Activated T-helper 1 cell treated with anti-CD3 and anti-CD28 coated beads, Interleukin-12 subunit alpha, Interleukin-12 subunit beta, Interleukin-2, Interleukin-4 antibody, amounts not matched to agents 30 ng/mL and 10 ng/mL and 1 ng/mL, durations not matched to agents 14 hours and 24 hours and 36 hours (primary cell): Measurements from ENCODE around the gene RYR2. TPM values are rescaled to one million over a fixed set of nuclear protein-coding genes. Genes with fewer than 3 reads are reported as not detected.

Experiments used
- DNase-seq: peaks from one replicate; pipeline ENCODE4 v3.0.0; 2021; ENCODE audit warnings: low spot score
- H3K27ac Mint-ChIP-seq: one replicate; pipeline ENCODE4 v1.8.0; 2021; ENCODE audit warnings: mild to moderate bottlenecking, mixed read lengths
- H3K27me3 Mint-ChIP-seq: one replicate; pipeline ENCODE4 v1.8.0; 2022; ENCODE audit warnings: mild to moderate bottlenecking, moderate library complexity, mixed read lengths; ENCODE audit not compliant: insufficient read depth
- H3K36me3 Mint-ChIP-seq: one replicate; pipeline ENCODE4 v1.8.0; 2021; ENCODE audit warnings: low read depth, mixed read lengths
- H3K4me1 Mint-ChIP-seq: one replicate; pipeline ENCODE4 v1.8.0; 2021; ENCODE audit warnings: low read depth, mixed read lengths
- H3K4me3 Mint-ChIP-seq: one replicate; pipeline ENCODE4 v1.8.0; 2021; ENCODE audit warnings: mild to moderate bottlenecking, moderate library complexity, mixed read lengths
- H3K9me3 Mint-ChIP-seq: one replicate; pipeline ENCODE4 v1.8.0; 2021; ENCODE audit warnings: mixed read lengths
- intact Hi-C: fragments of 100-400 bp; cut with micrococcal nuclease; formaldehyde crosslinking; loops from one replicate; pipeline ENCODE4 v1.15.1; 2024
- total RNA-seq: library from RNA; stranded (reverse); gene quantifications from 2 replicates; pipeline ENCODE4 v1.2.3, GENCODE V29; 2022

The RYR2 gene
- total RNA-seq, 1 donor from 2014 or later = not detected

DNA sequence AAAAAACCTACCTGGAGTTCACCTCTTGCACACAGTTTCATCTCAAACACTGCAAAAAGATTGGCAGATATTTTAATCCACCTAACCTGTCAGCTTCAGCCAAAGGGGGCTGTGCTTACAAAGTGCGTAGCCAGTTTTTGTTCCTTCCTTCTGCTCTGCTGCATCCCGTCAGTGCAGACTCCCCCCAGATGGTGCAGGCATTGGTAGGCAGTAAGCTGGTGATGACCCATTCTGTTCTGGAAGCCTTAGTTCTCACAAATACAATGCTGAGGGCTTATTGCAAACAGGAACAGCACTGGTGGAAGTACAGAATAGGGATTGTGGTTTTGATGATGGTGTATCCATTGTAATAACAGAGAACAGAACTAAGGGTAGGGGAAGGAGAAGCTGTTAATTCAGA is 239.5 kb downstream of the RYR2 start:
- Mint-ChIP-seq H3K4me3 (no peak overlapping the region), H3K27ac (no peak overlapping the region), H3K27me3 (no peaks in the 10 kb centered on the region), H3K4me1 (no peaks in the 10 kb centered on the region), H3K9me3 (no peaks in the 10 kb centered on the region), H3K36me3 (no peaks in the 10 kb centered on the region)
- no peak for DNase-seq
- intact Hi-C loops = no loop called here

DNA sequence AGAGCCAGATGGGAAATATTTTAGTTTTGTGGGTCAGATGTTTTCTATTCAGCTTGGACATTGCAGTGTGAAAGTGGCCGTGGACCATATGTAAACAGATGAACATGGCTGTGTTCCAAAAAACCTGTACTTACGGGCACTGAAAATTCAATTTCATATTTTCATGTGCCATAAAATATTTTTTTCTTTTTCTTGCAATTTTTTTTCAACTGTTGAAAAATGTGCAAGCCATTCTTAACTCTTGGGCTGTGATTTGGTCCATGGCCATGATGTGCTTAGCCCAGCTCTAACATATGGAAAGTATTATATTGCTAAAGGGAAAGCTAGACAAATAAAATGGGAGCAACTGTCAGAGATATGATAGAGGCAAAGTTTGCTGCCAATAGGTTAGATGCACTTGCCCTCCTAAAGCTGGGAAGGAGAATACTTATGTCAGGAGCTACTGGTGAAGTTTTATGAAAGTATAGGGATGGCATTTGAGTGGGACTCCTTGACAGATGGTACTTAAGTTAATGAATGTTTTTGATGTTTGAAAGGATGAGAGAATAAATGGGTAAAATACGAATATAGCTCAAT is 240.3 kb downstream of the RYR2 start:
- Mint-ChIP-seq H3K27me3 (no peaks in the 10 kb centered on the region), H3K4me1 (no peaks in the 10 kb centered on the region), H3K27ac (no peak overlapping the region), H3K4me3 (no peak overlapping the region), H3K36me3 (no peaks in the 10 kb centered on the region), H3K9me3 (no peaks in the 10 kb centered on the region)
- no peak for DNase-seq
- intact Hi-C loops = no loop called here

DNA sequence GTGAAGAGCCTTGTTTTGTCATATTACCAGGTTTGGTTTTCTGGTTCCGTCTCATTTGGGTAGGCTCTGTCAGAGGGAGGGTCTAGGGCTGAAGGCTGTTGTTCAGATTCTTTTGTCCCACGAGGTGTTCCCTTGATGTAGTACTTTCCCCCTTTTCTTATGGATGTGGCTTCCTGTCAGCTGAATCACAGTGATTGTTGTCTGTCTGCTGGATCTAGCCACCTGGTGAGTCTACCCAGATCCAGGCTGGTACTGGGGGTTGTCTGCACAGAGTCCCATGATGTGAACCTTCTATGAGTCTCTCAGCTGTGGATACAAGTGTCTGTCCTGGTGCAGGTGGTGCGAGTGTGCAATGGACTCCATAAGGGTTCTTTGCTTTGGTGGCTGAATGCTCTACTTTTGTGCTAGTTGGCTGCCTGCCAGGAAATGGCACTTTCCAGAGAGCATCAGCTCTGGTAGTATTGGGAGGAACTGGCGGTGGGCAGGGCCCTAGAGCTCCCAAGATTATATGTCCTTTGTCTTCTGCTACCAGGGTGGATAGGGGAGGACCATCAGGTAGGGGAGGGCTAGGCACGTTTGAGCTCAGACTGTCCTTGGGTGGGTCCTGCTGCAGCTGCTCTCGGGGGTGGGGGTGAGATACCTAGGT is 246.0 kb downstream of the RYR2 start:
- Mint-ChIP-seq H3K4me1 (no peaks in the 10 kb centered on the region), H3K27me3 (no peaks in the 10 kb centered on the region), H3K27ac (no peak overlapping the region), H3K4me3 (no peak overlapping the region), H3K9me3 (no peaks in the 10 kb centered on the region), H3K36me3 (no peaks in the 10 kb centered on the region)
- no peak for DNase-seq
- intact Hi-C loops = no loop called here

DNA sequence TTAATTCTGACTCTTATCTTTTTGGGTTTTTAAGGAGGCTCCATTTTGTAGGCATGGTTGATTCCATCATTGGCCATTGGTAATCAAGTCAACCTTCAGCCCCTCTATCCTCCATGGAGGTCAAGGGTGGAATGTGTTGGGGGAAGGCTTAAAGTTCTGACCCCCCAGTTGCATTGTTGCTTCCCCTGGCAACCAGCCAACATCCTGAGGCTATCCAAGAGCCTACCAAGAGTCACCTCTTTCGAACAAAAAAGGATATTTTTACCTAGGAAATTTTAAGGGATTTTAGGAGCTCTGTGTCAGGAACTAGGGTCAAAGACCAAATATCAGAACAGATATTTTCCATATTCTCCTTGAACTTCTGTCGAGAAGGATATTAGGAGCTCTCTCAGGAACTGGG is 251.8 kb downstream of the RYR2 start:
- no peak overlapping the region for H3K4me3 Mint-ChIP-seq
- DNase-seq = no peak
- no peaks in the 10 kb centered on the region for H3K36me3 Mint-ChIP-seq
- H3K27ac Mint-ChIP-seq = no peak overlapping the region
- H3K27me3 Mint-ChIP-seq = no peaks in the 10 kb centered on the region
- no peaks in the 10 kb centered on the region for H3K4me1 Mint-ChIP-seq
- intact Hi-C loops = no loop called here
- H3K9me3 Mint-ChIP-seq = no peaks in the 10 kb centered on the region

DNA sequence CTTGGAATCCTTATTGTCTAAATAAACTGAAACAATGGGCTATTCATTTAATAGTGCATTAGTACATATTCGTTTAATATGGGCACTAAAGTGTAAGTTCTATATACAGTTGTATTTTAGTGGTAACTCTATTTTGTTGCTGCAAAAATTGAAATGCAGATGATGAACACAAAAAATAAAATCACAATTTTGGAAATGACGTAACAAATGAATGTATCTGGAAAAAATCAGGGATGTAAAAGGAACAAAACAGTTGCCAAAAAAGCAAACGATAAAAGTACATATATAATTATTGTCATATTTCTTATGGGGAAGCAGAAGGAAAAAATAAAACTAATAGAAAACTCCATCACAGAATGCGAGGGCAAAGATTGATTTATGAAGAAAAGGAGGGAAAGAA is 254.9 kb downstream of the RYR2 start:
- Mint-ChIP-seq H3K27me3 (peaks cover 2% of the 10 kb centered on the region), H3K4me1 (no peaks in the 10 kb centered on the region), H3K9me3 (no peaks in the 10 kb centered on the region), H3K4me3 (no peak overlapping the region), H3K27ac (no peak overlapping the region), H3K36me3 (no peaks in the 10 kb centered on the region)
- DNase-seq = no peak
- intact Hi-C loops = no loop called here

DNA sequence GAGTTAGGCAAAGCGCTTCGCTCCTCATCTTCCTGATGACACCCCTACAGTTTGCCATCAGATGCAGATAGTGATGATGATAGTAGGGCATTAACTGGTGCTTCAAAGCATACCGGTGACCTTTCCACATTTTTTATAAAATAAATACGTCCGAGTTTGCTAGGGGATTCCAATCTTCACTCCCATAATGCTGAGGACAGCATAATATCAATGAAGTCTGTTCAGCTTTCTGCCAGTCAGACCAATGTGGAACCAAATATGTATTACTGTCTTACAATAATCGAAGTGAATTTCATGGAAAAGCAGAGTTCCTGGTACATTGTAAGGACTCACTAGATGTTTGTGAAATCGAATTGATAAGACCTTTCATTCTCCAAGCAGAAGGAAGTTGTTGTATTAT is 258.7 kb downstream of the RYR2 start:
- Mint-ChIP-seq H3K36me3 (no peaks in the 10 kb centered on the region), H3K27me3 (peaks cover 2% of the 10 kb centered on the region), H3K27ac (no peak overlapping the region), H3K4me1 (no peaks in the 10 kb centered on the region), H3K4me3 (no peak overlapping the region), H3K9me3 (no peaks in the 10 kb centered on the region)
- intact Hi-C loops = no loop called here
- DNase-seq = no peak

DNA sequence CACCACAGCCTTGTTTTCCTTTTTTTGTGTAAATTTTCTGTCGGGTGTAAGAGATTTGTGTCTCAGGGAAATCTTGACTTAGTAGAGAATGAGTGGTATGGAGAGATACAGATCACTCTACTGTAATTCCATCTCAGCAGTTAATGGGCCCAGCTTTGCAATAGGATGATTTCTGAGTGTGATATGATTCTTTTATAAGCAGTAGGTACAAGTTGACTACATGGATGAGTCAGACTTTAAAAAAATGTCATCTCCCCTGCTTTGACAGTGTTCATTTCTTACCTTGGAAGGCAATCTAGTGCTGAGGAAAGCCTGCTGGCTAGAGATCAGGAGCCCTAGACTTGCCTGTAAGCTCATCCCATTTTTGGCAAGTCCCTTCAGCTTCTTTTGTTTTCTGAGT is 261.9 kb downstream of the RYR2 start:
- Mint-ChIP-seq H3K9me3 (no peaks in the 10 kb centered on the region), H3K27me3 (peaks cover 2% of the 10 kb centered on the region), H3K4me1 (no peaks in the 10 kb centered on the region), H3K4me3 (no peak overlapping the region), H3K27ac (no peak overlapping the region), H3K36me3 (no peaks in the 10 kb centered on the region)
- intact Hi-C loops = no loop called here
- DNase-seq = no peak

DNA sequence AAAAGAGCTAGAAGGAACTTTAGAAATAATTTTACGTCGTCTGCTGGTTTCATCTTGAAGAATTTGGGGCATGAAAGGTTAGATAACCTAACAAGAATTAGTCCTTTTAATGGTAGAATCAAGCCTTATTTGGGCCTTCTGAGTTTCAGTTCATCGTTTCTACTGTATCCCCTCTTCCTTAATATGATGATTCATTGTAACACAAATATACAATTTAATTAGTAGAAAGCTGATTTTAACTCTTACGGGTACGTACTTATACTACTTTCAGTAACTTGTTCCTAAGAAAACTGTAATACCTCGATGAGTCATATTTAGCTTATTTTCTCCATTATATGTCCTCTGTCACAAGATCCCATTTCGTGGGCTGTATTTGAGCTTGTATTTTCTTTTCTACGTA is 264.7 kb downstream of the RYR2 start:
- Mint-ChIP-seq H3K36me3 (no peaks in the 10 kb centered on the region), H3K4me3 (no peak overlapping the region), H3K27ac (no peak overlapping the region), H3K27me3 (no peaks in the 10 kb centered on the region), H3K4me1 (no peaks in the 10 kb centered on the region), H3K9me3 (no peaks in the 10 kb centered on the region)
- DNase-seq = no peak
- intact Hi-C loops = no loop called here

DNA sequence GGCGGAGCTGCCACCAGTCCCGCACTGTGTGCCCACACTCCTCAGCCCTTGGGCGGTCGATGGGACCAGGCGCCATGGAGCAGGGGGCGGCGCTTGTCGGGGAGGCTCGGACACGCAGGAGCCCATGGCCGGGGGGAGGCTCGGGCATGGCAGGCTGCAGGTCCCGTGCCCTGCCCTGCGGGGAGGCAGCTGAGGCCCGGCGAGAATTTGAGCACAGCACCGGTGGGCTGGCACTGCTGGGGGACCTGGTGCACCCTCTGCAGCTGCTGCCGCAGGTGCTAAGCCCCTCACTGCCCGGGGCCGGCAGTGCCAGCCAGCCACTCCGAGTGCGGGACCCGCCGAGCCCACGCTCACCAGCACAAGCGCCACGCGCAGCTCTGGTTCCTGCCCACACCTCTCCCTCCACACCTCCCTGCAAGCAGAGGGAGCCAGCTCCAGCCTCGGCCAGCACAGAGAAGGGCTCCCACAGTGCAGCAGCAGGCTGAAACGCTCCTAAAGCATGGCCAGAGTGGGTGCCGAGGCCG is 267.7 kb downstream of the RYR2 start:
- DNase-seq = no peak
- Mint-ChIP-seq H3K36me3 (no peaks in the 10 kb centered on the region), H3K27me3 (no peaks in the 10 kb centered on the region), H3K4me1 (no peaks in the 10 kb centered on the region), H3K9me3 (no peaks in the 10 kb centered on the region), H3K27ac (no peak overlapping the region), H3K4me3 (no peak overlapping the region)
- intact Hi-C loops = no loop called here

DNA sequence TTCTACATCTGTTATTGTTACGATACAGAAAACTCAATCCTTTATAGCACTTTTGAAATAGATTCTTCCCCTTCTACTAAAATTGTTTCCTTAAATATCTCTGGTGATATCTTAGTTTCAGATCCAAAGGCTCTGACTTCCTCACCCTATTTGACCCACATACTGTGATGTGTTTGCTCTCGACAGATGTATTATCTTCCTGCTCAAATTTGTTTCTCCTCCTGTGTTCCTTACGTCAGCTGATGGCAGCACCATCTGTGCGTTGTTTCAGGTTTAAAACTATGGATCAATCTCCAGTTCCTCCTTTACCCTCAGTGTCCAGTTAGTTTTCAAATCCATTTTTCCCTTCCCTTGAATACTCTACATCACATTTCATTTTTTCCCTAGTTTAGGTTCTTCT is 274.4 kb downstream of the RYR2 start:
- intact Hi-C loops = no loop called here
- H3K4me3 Mint-ChIP-seq = no peak overlapping the region
- no peaks in the 10 kb centered on the region for H3K9me3 Mint-ChIP-seq
- no peak for DNase-seq
- H3K27me3 Mint-ChIP-seq = peaks cover 1% of the 10 kb centered on the region
- H3K36me3 Mint-ChIP-seq = no peaks in the 10 kb centered on the region
- no peak overlapping the region for H3K27ac Mint-ChIP-seq
- H3K4me1 Mint-ChIP-seq = no peaks in the 10 kb centered on the region

DNA sequence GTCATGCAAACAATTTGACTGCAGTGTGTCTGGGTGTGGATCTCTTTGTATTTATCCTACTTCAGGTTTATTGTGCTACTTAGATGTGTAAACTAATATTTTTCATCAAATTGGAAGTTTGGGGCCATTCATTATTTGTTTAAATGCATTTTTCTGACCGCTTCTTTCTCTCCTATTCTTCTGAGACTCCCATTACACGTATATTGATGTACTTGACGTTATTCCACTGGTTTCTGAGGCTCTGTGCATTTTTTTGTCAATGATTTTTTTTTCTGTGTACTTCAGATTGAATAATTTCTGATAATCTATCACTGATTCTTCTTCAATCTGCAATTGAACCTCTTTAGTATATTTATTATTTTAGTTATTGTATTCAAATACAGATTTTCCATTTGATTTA is 276.8 kb downstream of the RYR2 start:
- H3K4me3 Mint-ChIP-seq = no peak overlapping the region
- H3K4me1 Mint-ChIP-seq = no peaks in the 10 kb centered on the region
- no peaks in the 10 kb centered on the region for H3K9me3 Mint-ChIP-seq
- no peak overlapping the region for H3K27ac Mint-ChIP-seq
- no peak for DNase-seq
- no peaks in the 10 kb centered on the region for H3K36me3 Mint-ChIP-seq
- peaks cover 3% of the 10 kb centered on the region for H3K27me3 Mint-ChIP-seq
- intact Hi-C loops = no loop called here

DNA sequence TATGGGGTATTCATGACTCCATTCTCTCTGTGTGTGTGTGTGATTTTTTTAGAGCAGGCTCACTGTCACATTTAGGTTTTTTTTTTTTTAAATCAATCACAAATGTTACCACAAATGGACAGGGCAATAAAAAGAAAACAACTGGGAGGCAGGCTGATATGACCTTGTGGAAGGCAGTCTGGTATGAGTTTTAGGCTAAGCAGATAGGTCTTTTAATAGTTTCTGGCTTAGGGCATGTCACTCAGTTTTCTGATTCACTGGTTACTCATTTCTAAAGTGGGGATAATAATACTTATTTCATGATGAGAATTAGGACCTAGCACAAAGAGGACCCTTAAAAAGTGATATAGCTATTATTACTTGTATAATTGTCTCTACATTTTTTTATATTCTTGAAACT is 278.9 kb downstream of the RYR2 start:
- no peak for DNase-seq
- Mint-ChIP-seq H3K27ac (no peak overlapping the region), H3K9me3 (no peaks in the 10 kb centered on the region), H3K4me1 (no peaks in the 10 kb centered on the region), H3K4me3 (no peak overlapping the region), H3K27me3 (peaks cover 4% of the 10 kb centered on the region), H3K36me3 (no peaks in the 10 kb centered on the region)
- intact Hi-C loops = no loop called here

DNA sequence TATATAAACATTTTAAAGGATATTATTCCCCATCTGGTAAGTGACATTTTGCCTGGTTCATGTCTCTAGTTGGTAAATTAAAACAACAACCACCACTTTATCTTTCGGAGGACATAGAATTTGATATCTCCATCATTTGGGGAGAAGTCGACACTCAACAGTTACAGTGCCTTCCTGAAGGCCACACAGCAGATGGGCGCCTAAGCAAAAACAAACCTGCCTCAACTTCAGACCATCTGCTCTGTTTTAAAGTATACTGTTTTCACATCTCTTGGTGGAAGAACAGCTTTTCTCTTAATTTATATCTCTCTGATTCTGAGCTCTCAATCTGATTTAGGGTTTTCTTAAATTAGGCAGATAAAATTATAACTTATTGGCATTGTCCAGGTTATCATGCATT is 282.2 kb downstream of the RYR2 start:
- H3K4me1 Mint-ChIP-seq = no peaks in the 10 kb centered on the region
- intact Hi-C loops = no loop called here
- H3K9me3 Mint-ChIP-seq = no peaks in the 10 kb centered on the region
- no peak overlapping the region for H3K27ac Mint-ChIP-seq
- H3K36me3 Mint-ChIP-seq = no peaks in the 10 kb centered on the region
- no peak for DNase-seq
- peaks cover 4% of the 10 kb centered on the region for H3K27me3 Mint-ChIP-seq
- H3K4me3 Mint-ChIP-seq = no peak overlapping the region

DNA sequence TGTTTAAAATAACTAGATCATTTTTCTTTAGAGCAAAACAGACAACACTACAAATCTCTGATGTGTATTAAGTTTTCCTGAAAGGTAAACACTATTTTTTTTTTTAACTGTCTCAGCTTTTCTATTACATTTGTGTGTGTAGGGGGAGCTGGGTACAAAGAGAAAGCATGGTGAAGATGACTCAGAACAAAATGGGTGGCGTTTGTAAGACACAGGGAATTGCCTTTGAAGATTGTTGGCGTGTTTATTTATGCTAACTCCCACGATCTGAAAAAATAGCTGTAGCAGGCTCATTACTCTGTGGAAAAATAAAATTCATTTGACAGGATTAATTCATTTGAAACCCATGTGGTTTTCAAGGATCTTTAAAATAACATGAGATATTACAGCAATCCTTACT is 285.1 kb downstream of the RYR2 start:
- no peak for DNase-seq

More for the DNA sequence above, 285.1 kb downstream of the RYR2 start:
- Mint-ChIP-seq H3K9me3 (no peaks in the 10 kb centered on the region), H3K36me3 (no peaks in the 10 kb centered on the region), H3K4me3 (no peak overlapping the region), H3K4me1 (no peaks in the 10 kb centered on the region), H3K27ac (no peak overlapping the region), H3K27me3 (peaks cover 2% of the 10 kb centered on the region)
- intact Hi-C loops = no loop called here
